ENCODE data around the gene LRRC8B. TPM values are rescaled to one million over a fixed set of nuclear protein-coding genes. Genes with fewer than 3 reads are reported as not detected.

LRRC8B gene
- total and polyA plus RNA-seq, 2 of the 8 experiments (the other 6 are each of a cell fraction or from before 2014, with no cell fraction given) = 18.4 to 29.2 TPM

DNA sequence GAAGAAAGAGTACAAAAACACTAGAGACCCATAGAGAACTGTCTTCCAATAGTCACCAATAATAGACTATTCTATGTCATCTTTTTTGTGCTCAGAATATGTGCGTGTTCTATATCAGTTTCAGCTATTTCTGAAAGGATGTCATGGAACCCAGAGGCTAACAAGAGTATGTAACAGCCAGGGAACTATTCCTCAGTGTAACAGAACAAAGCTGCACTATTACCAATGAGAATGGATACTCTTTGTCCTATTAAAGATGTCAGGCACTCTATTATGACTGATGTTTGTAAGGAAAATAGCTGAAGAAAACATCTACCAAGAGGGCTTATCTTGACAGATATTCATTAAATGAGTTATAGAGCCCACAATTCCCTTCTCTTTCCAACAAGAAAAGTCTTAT, 99.7 kb downstream of the LRRC8B start (continued):
- TF ChIP-seq ZNF274 (IDR thresholded peaks at IDR 0.05; ENCODE audit: borderline replicate concordance, extremely low read depth, low read length) = no peak
- TF ChIP-seq RAD21 (IDR thresholded peaks at IDR 0.05 in 1 of 2, conservative IDR thresholded peaks at IDR 0.05 in 1 of 2; ENCODE audit: low read depth in 2 of 2, low read length in 2 of 2) = no peak
- TF ChIP-seq EGR1 (IDR thresholded peaks at IDR 0.05; ENCODE audit: borderline replicate concordance, low read depth, low read length) = no peak
- TF ChIP-seq EP300 (IDR thresholded peaks at IDR 0.05; ENCODE audit: borderline replicate concordance in 1 of 2, low read depth in 2 of 2, low read length in 2 of 2) = no peak
- no peak for TF ChIP-seq GTF2F1 (IDR thresholded peaks at IDR 0.05; ENCODE audit: borderline replicate concordance, low read depth, low read length)

Data from H1 (cell line).